HG03342 (cell line): ENCODE data around the gene WASHC2C.
"Not testable (repeated sequence)": the region's sequence is repeated elsewhere in the genome, so short reads cannot be mapped to it uniquely, and the experiment has no call there.

Experiments
- ATAC-seq: cut with Tn5 transposase; IDR thresholded peaks from one replicate; pipeline ENCODE4 v1.9.1; 2021; ENCODE audit warnings: mild to moderate bottlenecking, moderate library complexity; ENCODE audit not compliant: unreplicated experiment

The WASHC2C gene

GRCh38 chr10:45757661-45758396 is 30.8 kb downstream of the WASHC2C start:
- ATAC-seq = not testable (repeated sequence)

DNA sequence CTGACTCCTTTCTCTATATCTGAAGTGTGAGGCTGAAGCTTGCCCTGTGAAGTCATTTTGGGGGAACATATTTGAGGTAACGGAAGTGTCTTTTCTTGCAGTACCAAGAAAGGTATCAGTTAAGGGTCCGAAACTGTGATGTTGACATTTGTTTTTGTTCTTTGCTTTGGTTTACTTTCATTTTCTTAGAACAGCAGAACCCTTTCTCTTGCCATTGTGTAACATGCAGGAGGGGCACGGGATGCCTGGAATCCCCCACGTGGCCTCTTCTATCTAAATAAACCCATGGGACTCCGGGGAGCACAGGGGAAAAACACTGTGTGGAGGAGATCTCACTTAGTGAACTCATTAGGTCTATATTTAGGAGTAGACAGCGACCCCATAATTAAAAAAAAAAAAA is 34.6 kb downstream of the WASHC2C start:
- peak; percentile 71 for ATAC-seq

GRCh38 chr10:45763037-45763436 is 36.0 kb downstream of the WASHC2C start:
- ATAC-seq = not testable (repeated sequence)

GRCh38 chr10:45768334-45768733 is 41.3 kb downstream of the WASHC2C start:
- ATAC-seq = not testable (repeated sequence)

DNA sequence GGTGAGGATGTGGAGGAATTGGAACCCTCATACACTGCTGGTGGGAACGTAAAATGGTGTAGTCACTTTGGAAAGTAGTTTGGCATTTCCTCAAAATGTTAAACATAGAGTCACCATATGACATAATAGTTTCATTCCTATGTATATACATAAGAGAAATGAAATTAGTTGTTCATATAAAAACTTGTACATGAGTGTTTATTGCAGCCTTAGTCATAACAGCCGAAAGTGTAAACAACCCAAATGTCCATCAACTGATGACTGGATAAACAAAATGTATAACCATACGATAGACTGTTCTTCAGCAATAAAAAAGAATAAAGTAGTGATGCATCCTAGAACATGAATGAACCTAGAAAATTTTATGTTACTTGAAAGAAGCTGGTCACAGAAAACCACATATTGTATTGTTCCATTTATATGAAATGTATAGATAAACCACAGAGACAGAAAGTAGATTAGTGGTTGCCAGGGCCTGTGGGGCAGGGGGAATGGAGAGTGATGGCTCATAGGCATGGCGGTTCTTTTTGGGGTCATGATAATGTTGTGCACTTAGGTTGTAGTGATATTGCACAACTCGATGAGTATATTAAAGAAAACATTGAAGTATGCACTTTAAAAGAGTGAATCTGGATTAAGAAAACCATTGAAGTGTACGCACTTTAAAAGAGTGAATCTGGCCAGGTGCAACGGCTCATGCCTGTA is 44.8 kb downstream of the WASHC2C start:
- ATAC-seq = not testable (repeated sequence)

GRCh38 chr10:45786217-45786616 is 59.2 kb downstream of the WASHC2C start:
- ATAC-seq = not testable (repeated sequence)

GRCh38 chr10:45787212-45787741 is 60.2 kb downstream of the WASHC2C start:
- ATAC-seq = not testable (repeated sequence)

DNA sequence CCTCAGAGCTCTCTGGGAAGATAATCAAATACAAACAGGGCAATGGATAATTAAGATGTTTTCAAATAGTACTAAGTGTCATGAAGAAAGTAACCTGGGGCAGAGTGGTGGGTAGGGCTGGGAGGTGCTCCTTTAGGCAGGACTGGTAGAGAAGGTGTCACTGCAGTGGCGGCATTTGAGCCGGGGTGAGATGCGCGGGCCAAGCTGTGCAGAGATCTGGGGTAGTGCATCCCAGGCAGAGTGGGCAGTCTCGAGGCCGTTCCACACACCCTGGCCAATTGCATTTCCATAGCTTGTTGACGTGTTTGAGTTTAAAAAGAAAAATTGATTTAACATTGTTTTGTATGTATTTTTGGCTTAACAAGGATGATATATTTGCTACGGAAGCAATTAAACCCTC is 62.9 kb downstream of the WASHC2C start:
- not testable (repeated sequence) for ATAC-seq

DNA sequence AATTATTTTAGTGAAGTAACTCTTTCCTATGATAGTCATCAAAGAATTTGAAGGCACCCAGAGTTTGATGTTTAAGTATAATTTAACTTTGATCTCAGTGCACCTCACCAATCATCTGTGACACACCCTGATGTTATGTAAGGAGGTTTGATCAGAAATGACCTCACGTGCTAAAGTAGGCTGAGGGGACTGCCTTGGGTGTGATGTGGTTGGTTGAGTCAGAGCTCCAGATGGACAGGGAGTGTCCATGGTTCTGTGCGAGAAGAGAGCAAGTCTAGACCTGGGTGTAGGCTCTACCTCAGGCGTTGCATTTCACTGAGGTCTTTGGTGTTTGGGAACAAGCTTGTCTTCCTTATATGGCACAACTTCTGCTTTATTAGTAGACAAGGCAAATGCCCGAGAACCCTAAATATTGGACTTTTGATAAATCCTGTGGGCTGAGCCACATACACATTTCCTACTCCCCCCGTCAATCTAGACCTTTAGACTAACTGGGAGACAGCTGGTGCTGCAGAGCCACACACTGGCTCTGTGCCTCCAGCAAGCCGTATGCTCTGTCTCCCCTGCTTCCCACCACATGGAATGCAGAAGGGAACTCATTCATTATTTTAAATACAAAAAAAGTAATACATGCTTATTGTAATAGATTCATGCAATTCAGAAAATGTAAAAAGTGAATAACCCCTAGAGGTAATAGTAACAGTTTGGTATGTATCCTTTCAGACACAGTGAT is 63.8 kb downstream of the WASHC2C start:
- ATAC-seq = not testable (repeated sequence)

DNA sequence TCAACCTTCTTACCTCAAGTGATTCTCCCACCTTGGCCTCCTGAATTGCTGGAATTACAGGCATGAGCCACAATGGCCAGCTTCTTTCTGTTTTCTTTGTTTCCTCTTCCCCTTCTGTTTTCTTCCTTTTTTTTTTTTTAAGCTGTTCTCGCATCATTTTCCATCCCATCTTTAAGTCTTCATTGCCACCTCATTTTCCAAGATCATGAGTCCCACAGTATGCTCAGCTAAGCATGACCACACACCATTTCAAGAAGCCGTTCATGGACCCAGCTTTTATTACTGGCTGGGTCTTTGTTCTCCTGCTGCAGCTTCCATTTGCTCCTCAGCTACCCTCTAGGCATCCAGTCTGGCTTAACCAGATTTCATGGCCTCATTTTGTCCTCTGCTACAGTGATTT is 67.7 kb downstream of the WASHC2C start:
- ATAC-seq = not testable (repeated sequence)

- not testable (repeated sequence) for ATAC-seq
Observed at GRCh38 chr10:45803060-45804010, 76.3 kb downstream of the WASHC2C start.

DNA sequence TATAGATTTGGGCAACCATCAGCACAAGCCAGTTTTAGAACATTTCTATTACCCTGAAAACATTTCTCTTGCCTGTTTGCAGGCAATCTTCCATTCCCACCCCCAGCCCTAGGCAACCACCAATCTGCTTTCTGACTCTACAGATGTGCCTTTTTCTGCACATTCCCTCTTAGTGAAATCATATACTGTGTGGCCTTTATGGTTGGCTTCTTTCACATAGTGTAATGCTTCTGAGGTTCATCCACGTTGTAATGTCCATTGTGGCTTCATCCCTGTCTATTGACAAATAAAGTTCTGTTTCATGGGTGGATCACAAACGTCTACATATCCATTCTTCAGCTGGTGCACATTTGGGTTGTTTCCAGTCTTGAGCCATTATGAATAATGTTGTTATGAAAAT is 77.9 kb downstream of the WASHC2C start:
- ATAC-seq = not testable (repeated sequence)

DNA sequence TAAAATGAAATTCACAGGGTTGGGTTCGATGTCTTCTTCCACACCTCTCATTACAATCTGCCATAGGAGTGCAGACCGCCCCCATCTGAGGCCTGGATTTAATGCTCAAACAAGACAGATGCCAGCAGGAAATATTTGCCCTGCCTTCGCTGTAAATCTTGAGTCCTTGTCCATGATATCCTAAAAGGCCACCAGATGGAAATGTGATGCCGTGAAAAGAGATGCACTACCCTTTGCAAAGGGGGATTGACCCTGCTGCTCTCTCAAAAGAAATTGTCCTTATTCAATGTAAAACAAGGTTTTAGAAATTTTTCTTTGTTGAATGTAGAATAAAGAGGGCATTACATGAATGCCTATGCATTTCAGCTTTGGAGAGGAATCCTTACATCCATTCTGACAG is 82.8 kb downstream of the WASHC2C start:
- ATAC-seq = no peak

- ATAC-seq = no peak
Observed at GRCh38 chr10:45811075-45811474, 84.0 kb downstream of the WASHC2C start.

DNA sequence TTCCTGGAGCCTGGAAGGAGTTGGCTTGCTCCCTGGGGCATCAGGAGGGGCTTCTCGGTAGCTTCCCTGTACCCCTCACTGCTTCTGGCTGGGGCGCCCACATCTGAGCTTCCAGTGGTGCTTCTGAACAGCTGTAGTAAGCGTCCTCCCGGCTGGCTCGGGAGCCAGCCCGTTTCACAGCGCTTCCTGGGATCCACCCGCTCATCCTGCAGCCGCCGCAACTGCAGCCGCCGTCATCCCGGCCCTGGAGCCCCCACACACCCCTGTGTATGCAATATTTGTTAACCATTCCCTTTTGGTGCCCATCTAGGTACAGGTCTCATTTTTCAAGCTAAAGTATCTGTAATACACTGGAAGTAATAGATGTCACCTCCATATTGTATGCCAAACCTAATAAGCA is 85.9 kb downstream of the WASHC2C start:
- ATAC-seq = not testable (repeated sequence)

- ATAC-seq = not testable (repeated sequence)
Observed at GRCh38 chr10:45814146-45814545, 87.1 kb downstream of the WASHC2C start.

DNA sequence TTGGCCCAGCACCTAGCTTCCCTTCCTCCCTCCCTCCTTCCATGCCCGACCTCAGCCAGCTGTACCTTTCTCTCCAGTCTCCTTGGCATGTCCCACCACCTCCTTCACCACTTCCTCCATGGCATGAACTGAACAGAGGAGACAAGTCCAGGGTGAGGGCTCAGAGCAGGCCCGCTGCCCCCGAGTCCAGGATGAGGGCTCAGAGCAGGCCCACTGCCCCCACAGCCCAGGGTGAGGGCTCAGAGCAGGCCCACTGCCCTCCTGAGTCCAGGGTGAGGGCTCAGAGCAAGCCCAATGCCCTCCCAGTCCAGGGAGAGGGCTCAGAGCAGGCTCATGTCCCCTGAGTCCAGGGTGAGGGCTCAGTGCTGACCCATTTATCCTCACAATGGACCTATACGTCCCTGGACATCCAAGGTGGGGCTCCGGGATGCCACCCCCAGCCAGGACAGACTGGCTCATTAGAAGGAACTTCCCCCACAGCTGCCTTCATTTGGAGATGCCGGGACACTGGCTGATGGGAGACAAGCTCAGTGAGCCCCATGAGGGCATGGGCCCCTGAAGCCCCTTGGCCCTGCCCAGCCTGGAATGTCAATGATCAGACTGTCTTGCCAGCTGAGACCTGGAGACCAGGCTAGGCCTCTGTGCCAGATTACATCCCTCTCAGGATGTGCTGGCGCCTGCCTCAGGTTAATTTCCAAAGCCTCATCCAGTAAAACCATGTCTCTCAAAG is 90.2 kb downstream of the WASHC2C start:
- no peak for ATAC-seq

- no peak for ATAC-seq
Observed at GRCh38 chr10:45817912-45818311, 90.8 kb downstream of the WASHC2C start.

GRCh38 chr10:45819552-45819951 is 92.5 kb downstream of the WASHC2C start:
- ATAC-seq = no peak
